Measurements from ENCODE around the gene GPS2. TPM values are rescaled to one million over a fixed set of nuclear protein-coding genes. Genes with fewer than 3 reads are reported as not detected.
A peak's percentile ranks its signal among the peaks of the same experiment; 100 is the strongest.

GPS2 gene
- total RNA-seq, 1 donor, result 69.1 TPM

DNA sequence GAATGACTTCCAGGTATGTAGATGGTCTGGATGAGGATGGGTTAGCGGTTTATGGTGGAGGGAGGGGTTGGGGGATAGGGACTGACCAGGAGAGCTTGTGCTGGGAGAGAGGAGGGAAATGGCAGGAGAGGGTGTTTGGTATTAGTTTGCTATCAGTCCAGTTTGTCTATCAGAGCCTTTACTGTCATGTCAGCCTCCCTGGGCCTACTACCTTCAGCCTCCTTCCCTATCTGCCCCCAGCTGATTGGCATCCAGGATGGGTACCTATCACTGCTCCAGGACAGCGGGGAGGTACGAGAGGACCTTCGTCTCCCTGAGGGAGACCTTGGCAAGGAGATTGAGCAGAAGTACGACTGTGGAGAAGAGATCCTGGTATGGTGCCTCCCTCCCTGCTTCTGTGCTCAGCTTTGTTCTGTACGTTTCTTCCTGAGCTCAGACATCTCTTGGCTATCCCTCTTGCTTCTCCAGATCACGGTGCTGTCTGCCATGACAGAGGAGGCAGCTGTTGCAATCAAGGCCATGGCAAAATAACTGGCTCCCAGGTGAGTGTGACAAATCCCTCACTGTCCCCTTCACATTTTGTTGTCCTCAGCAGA lies 4.0 kb downstream of the GPS2 start:
- H3K4me3 ChIP-seq (ENCODE audit: low read depth, low read length), result no peak overlapping the region
- no peak for DNase-seq (ENCODE audit: low read depth)
- TF ChIP-seq, protein P1, sequence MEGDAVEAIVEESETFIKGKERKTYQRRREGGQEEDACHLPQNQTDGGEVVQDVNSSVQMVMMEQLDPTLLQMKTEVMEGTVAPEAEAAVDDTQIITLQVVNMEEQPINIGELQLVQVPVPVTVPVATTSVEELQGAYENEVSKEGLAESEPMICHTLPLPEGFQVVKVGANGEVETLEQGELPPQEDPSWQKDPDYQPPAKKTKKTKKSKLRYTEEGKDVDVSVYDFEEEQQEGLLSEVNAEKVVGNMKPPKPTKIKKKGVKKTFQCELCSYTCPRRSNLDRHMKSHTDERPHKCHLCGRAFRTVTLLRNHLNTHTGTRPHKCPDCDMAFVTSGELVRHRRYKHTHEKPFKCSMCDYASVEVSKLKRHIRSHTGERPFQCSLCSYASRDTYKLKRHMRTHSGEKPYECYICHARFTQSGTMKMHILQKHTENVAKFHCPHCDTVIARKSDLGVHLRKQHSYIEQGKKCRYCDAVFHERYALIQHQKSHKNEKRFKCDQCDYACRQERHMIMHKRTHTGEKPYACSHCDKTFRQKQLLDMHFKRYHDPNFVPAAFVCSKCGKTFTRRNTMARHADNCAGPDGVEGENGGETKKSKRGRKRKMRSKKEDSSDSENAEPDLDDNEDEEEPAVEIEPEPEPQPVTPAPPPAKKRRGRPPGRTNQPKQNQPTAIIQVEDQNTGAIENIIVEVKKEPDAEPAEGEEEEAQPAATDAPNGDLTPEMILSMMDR (IDR thresholded peaks at IDR 0.05; ENCODE audit: insufficient read depth, low read length), result no peak

DNA sequence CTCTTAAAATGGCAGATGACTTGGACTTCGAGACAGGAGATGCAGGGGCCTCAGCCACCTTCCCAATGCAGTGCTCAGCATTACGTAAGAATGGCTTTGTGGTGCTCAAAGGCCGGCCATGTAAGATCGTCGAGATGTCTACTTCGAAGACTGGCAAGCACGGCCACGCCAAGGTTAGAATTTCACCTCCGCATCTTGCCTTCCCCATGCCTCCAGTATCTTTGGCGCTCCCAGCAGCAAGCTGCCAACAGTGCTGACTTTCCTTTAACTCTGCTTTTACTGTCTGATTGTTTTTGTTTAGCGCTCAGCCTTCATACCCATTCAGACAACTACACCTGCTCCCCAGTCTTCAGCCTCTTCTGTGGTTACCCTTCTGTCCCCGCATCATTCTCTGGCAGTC lies 5.5 kb downstream of the GPS2 start:
- DNase-seq (ENCODE audit: low read depth), result no peak
- peak overlapping the region; percentile 91 for H3K4me3 ChIP-seq (ENCODE audit: low read depth, low read length)
- TF ChIP-seq, protein P1 (IDR thresholded peaks at IDR 0.05; ENCODE audit: insufficient read depth, low read length), result no peak

DNA sequence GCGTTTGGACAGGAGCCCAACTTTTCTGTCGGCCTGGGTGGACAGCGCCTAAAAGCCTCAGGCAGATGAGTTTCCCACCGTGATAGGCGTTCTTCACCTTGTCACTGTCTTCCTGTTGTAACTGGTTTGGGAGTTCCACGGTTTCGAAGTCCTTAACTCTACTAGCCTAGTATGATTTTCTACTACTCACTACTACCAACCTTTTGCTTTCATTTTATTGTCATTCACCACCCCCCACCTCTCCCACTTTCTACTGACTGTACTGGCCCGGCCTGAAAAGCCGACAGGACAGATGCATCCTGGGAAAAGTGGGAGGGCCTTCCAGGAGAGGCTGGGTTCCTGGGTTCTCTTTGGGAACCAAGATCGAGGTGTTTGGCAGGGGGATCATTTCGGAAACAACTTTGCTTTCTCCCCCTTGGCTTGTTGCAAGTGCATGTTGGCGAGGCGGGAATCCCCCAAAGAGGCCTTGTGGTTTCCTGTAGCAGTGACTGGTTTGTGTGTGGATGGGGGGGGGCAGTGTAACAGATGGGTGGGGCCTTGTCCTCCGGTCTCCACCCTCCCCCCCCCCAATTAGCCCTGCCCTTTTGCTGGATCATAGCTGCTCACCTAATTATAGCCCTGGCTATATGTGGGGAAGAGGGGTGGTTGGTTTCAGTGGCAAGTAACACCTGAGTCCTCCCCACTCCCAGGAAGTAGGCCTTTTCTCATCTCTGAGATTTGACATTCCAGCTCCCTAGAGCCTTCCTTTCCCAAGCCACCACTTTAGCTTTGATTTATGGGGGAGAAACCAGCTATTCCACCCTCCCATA lies 6.3 kb downstream of the GPS2 start:
- peak overlapping the region; percentile 91 for H3K4me3 ChIP-seq (ENCODE audit: low read depth, low read length)
- DNase-seq (ENCODE audit: low read depth), result peak; percentile 84
- TF ChIP-seq, protein P1 (IDR thresholded peaks at IDR 0.05; ENCODE audit: insufficient read depth, low read length), result no peak

DNA sequence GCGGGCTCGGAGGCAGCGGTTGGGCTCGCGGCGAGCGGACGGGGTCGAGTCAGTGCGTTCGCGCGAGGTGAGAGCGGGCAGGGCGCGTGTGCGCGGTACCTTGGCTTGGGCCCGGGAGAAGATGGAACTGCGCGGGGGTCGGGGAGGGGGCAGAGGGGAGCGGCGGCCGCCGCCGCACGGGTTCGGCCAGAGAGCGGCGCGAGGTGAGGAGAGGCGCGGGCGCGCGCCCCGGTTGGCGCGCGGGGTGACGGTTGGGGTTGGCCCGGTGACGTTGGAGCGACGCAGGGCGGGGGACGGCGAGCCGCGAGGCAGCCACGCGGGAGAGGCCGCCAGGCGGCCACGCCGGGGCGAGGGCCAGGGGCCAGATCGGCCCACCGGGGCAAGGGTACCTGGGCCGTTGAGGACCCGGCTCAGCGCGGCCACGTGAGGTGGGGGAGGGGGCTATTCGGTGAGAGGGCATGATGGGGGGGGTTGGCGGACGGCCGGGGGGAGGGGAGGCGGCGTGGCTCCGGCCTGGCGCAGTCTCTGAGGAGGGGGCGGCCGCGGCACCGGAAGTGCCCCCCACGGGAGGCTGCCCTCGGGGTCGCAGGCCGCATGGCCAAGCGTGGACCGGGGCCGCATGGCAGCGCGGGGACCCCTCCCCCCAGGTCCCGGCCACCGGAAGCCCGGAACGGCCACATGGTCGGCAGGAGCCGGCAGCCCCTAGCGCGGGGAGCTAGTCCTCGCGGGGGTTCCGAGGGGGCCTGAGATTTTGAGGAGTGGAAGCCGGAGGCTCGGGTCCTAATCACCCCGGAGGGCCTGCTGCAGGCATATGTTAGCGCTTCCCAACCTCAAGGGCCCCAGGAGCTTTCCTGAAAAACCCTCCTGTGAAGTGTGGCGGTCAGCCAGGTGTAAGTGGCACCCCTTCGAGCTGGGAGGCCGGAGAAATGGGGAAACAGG lies 7.2 kb downstream of the GPS2 start:
- TF ChIP-seq, protein P1 (IDR thresholded peaks at IDR 0.05; ENCODE audit: insufficient read depth, low read length), result no peak
- DNase-seq (ENCODE audit: low read depth), result peak; percentile 34
- peak overlapping the region; percentile 91 for H3K4me3 ChIP-seq (ENCODE audit: low read depth, low read length)

DNA sequence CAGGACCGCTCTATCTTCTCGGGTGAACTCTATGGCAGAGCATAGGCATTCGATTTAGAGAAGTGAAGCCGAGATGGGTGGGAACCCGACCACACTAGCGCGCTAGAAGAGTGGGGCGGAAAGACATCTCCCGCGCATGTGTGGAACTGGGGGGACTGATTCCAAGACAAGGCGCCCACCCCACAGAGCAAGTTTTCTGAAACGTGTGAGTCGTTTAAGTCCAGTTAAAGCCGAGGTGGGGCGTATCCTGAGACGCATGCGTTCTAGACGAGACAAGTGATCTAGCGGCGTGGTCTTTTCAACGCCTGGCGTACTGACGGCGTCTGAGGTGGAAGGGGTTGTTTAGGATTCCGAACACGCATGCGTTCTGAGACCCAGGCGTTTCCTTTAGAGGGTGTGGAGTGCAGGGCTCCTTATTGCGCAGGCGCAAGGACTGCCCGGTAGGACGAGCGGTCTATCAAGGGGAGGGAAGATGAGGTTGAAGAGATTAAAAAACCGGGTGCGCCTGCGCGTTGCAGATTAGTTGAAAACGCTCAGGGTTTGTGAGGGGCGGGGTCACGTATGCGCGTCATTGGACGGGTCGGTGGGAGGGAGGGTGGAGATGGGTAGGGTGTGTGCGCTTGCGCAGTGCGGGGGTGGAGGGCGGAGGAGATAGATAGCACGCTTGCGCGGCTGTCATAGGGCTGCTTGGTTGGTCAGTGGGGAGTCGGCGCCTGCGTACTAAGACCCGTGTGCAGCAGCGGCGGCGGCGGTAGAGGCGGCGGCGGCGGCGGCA lies 8.1 kb downstream of the GPS2 start, which contains the start of gene EIF5A:
EIF5A (plus strand) TSS at position 718 of the 775 bp plus-strand sequence. CDS start 2,008 bp downstream, outside the sequence.
- TF ChIP-seq, protein P1 (IDR thresholded peaks at IDR 0.05; ENCODE audit: insufficient read depth, low read length), result no peak
- peak; percentile 100 for DNase-seq (ENCODE audit: low read depth)
- H3K4me3 ChIP-seq (ENCODE audit: low read depth, low read length), result peak within 1 kb of the TSS; percentile 91

DNA sequence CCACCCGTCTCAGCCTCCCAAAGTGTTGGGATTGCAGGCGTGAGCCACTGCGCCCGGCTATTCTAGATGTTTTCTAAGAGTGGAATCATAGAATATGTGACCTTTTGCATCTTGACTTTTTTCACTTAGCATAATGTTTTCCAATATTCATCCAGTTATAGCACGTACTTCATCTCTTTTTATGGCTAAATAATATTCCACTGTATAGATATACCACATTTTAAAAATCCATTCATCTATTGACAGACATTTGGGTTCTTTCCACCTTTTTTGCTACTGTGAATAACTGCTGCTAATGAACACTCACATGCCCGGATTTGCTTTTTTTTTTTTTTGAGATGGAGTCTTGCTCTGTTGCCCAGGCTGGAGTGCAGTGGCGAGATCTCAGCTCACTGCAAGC lies 11.0 kb downstream of the GPS2 start:
- no peak for DNase-seq (ENCODE audit: low read depth)
- H3K4me3 ChIP-seq (ENCODE audit: low read depth, low read length), result no peak overlapping the region
- TF ChIP-seq, protein P1 (IDR thresholded peaks at IDR 0.05; ENCODE audit: insufficient read depth, low read length), result no peak
